Lung (tissue), 12 donors: Measurements from ENCODE around the gene MPP1. TPM values are rescaled to one million over a fixed set of nuclear protein-coding genes. Genes with fewer than 3 reads are reported as not detected.
A peak's percentile ranks its signal among the peaks of the same experiment; 100 is the strongest.

Source experiments
- ATAC-seq: fragments of 200-7000 bp; cut with Tn5 transposase; one replicate; pipeline ENCODE4 v1.9.1; 2020; ENCODE audit warnings: moderate number of reproducible peaks; ENCODE audit not compliant: insufficient read depth, low FRiP score
- DNase-seq, 3 donors: peaks; one replicate each; pipeline ENCODE4 v3.0.0-alpha.2; 2013 to 2017
- H3K27ac ChIP-seq, 2 donors: one replicate each; pipeline ENCODE4 v1.5.1; 2013; ENCODE audit warnings: mild to moderate bottlenecking in 2 of 2, moderate library complexity in 2 of 2, control low read depth in 1 of 2, inconsistent platforms in 1 of 2, low read depth in 1 of 2, low read length in 1 of 2
- H3K27me3 ChIP-seq, 3 donors: one replicate each; pipeline ENCODE4 v1.5.1; 2013; ENCODE audit warnings: low read length in 2 of 3; ENCODE audit not compliant: control insufficient read depth in 3 of 3, insufficient read depth in 3 of 3
- H3K36me3 ChIP-seq, 4 donors: one replicate each; pipeline ENCODE4 v1.5.1; 2013; ENCODE audit warnings: low read length in 4 of 4, mild to moderate bottlenecking in 1 of 4, moderate library complexity in 1 of 4; ENCODE audit not compliant: control insufficient read depth in 4 of 4, insufficient read depth in 4 of 4
- H3K4me1 ChIP-seq, 5 donors: one replicate each; pipeline ENCODE4 v1.5.1; 2013; ENCODE audit warnings: low read length in 5 of 5, mild to moderate bottlenecking in 2 of 5, moderate library complexity in 1 of 5; ENCODE audit not compliant: control insufficient read depth in 5 of 5, insufficient read depth in 5 of 5
- H3K4me3 ChIP-seq: one replicate; pipeline ENCODE4 v1.5.1; 2013; ENCODE audit warnings: mild to moderate bottlenecking, control low read depth, moderate library complexity
- H3K9ac ChIP-seq, 2 donors: one replicate each; pipeline ENCODE4 v1.5.1; 2013; ENCODE audit warnings: low read length in 2 of 2, control low read depth in 1 of 2; ENCODE audit not compliant: insufficient read depth in 1 of 2
- H3K9me3 ChIP-seq, 4 donors: one replicate each; pipeline ENCODE4 v1.5.1; 2013; ENCODE audit warnings: low read length in 3 of 4, mild to moderate bottlenecking in 1 of 4, moderate library complexity in 1 of 4; ENCODE audit not compliant: control insufficient read depth in 4 of 4, insufficient read depth in 3 of 4
- WGBS, 2 donors: extraction: QIAGEN DNeasy Blood & Tissue Kit; methylation state at CpG; one replicate each; pipeline ENCODE4 v1.1.7; 2013; 5-methylcytosine and 5-hydroxymethylcytosine counted together
- polyA plus RNA-seq, 2 donors: library from polyadenylated mRNA; stranded (reverse); fragments of 200-250 nt; gene quantifications; one replicate each; pipeline ENCODE4 v1.2.1, GENCODE V29; 2013
- total RNA-seq, 2 donors: library from RNA; depleted of rRNA in 1 of 2; stranded (reverse); fragments of >200 nt in 1 of 2; gene quantifications; one replicate each; pipeline ENCODE4 v1.2.1, GENCODE V29; 2014 to 2021
- TF ChIP-seq, protein P1 (sequence below): IDR thresholded peaks from 2 replicates; pipeline ENCODE4 v1.5.1; 2012; ENCODE audit warnings: mild to moderate bottlenecking; ENCODE audit errors: control extremely low read depth, extremely low read depth
- donor health status: control.
- donor health status: control.
- donor health status: Bipolar disorder and iron deficiency.
- donor health status: healthy.
- donor health status: DM: yes; HTN: yes; CAD: no.

MPP1 gene
- total and polyA plus RNA-seq, 4 donors: 18.6 to 132 (median 56.4) TPM

GRCh38 chrX:154750301-154751202, 54.7 kb downstream of the MPP1 start, which contains the start of gene GAB3:
TSS of gene GAB3 (minus strand) at chrX:154751077. CDS start at chrX:154751025, 52 bp downstream.
- Histone ChIP-seq H3K9me3 (no peaks in the 10 kb centered on the region), H3K27me3 (peaks cover 4 to 19% (median 9%) of the 10 kb centered on the region in 3 donors), H3K4me3 (peak within 1 kb of the TSS; percentile 54), H3K36me3 (no peaks in the 10 kb centered on the region), H3K27ac (peak within 1 kb of the TSS; percentile 92 to 93), H3K9ac (peak within 1 kb of the TSS in 1 of 2 donors; percentile 66), H3K4me1 (peaks cover 0 to 5% (median 1%) of the 10 kb centered on the region in 5 donors)
- ATAC-seq (peak; percentile 57), DNase-seq (peak; percentile 27 to 55 (median 50))
- TF ChIP-seq, protein P1, sequence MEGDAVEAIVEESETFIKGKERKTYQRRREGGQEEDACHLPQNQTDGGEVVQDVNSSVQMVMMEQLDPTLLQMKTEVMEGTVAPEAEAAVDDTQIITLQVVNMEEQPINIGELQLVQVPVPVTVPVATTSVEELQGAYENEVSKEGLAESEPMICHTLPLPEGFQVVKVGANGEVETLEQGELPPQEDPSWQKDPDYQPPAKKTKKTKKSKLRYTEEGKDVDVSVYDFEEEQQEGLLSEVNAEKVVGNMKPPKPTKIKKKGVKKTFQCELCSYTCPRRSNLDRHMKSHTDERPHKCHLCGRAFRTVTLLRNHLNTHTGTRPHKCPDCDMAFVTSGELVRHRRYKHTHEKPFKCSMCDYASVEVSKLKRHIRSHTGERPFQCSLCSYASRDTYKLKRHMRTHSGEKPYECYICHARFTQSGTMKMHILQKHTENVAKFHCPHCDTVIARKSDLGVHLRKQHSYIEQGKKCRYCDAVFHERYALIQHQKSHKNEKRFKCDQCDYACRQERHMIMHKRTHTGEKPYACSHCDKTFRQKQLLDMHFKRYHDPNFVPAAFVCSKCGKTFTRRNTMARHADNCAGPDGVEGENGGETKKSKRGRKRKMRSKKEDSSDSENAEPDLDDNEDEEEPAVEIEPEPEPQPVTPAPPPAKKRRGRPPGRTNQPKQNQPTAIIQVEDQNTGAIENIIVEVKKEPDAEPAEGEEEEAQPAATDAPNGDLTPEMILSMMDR: no peak
- 1 to 29% methylated on average over 29 to 98 of the region's 98 CpGs for WGBS, 2 donors

GRCh38 chrX:154749856-154750255, 55.4 kb downstream of the MPP1 start:
- no peak for ATAC-seq

GRCh38 chrX:154748712-154749339, 56.5 kb downstream of the MPP1 start:
- Histone ChIP-seq H3K9me3 (no peaks in the 10 kb centered on the region), H3K9ac (no peak overlapping the region), H3K4me3 (no peak overlapping the region), H3K4me1 (peaks cover 0 to 5% (median 1%) of the 10 kb centered on the region in 5 donors), H3K27me3 (peaks cover 4 to 19% (median 9%) of the 10 kb centered on the region in 3 donors), H3K27ac (no peak overlapping the region), H3K36me3 (no peaks in the 10 kb centered on the region)
- 15 to 24% methylated on average over 11 of the region's 11 CpGs for WGBS, 2 donors
- DNase-seq (peak; percentile 51 to 80 (median 79)), ATAC-seq (peak; percentile 54)
- TF ChIP-seq, protein P1: peak; percentile 58

More at GRCh38 chrX:154749856-154750255, 55.4 kb downstream of the MPP1 start:
- H3K9me3 ChIP-seq: no peaks in the 10 kb centered on the region
- TF ChIP-seq, protein P1: no peak
- peak overlapping the region in 1 of 2 donors; percentile 93 for H3K27ac ChIP-seq
- H3K4me3 ChIP-seq: no peak overlapping the region
- WGBS, 2 donors: 12 to 44% methylated on average over 6 of the region's 6 CpGs
- H3K27me3 ChIP-seq: peaks cover 4 to 19% (median 9%) of the 10 kb centered on the region in 3 donors
- H3K9ac ChIP-seq: peak overlapping the region in 1 of 2 donors; percentile 66
- peak in 1 of 3 donors; percentile 33 for DNase-seq
- no peaks in the 10 kb centered on the region for H3K36me3 ChIP-seq
- H3K4me1 ChIP-seq: peaks cover 0 to 5% (median 1%) of the 10 kb centered on the region in 5 donors
